OCI-LY1 (cell line): Measurements from ENCODE around the gene MICOS13.

Source experiments
- CTCF ChIP-seq: fragments of 200-600 bp; sonication (generic), shearing (Covaris generic); IDR thresholded peaks from 2 replicates; pipeline ENCODE4 v1.5.1; 2017; ENCODE audit warnings: mild to moderate bottlenecking, antibody characterized with exemption, low read length, moderate library complexity, mixed read lengths
- EZH2 ChIP-seq: fragments of 200-600 bp; sonication (generic), shearing (Covaris generic); IDR thresholded peaks from 2 replicates; pipeline ENCODE4 v1.8.0; 2017; ENCODE audit warnings: borderline replicate concordance, mixed run types, mild to moderate bottlenecking, antibody characterized with exemption, low read length, moderate library complexity, mixed read lengths

GRCh38 chr19:5645409-5645808, 34.9 kb downstream of the MICOS13 start:
- TF ChIP-seq CTCF (no peak), EZH2 (no peak)
